ENCODE results near the gene ANXA6. TPM values are rescaled to one million over a fixed set of nuclear protein-coding genes. Genes with fewer than 3 reads are reported as not detected.

Gene ANXA6
- total and polyA plus RNA-seq, 10 of the 15 experiments (the other 5 are each of a cell fraction or from before 2014, with no cell fraction given) = 44.0 to 571 (median 465) TPM

DNA sequence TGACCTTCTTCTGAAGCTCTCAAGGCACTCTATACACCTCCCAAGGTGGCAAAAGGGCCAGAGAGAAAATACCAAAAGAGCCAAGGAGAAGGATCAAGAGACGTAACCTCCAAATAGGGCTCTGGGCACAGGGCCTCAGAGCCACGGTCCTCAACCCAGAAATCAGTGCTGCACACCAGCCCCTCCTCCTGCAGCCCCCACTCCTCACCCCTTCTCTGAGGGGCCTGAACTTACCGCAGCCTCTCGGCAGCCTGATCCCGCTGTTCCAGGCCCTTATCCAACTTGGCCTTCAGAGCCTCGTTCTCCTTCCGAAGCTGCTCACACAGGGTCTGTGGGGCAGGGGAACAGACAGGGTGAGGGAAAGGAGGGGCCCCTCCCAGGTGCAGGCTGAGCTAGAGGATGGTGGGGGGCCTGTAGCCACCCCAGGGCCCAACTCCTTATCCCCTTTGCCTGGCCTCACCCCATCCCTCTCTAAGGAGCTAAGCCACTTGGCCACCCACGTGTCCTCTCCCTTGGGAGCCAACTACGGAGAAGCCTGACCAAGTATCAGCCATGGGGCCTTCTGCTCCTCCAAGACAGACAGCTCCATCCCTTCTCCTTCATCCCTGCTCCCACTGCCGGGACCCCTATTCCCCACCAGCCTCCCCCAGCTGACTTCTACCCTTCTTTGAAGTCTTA is 105.5 kb downstream of the ANXA6 start (continued):
- TF ChIP-seq, protein P1, sequence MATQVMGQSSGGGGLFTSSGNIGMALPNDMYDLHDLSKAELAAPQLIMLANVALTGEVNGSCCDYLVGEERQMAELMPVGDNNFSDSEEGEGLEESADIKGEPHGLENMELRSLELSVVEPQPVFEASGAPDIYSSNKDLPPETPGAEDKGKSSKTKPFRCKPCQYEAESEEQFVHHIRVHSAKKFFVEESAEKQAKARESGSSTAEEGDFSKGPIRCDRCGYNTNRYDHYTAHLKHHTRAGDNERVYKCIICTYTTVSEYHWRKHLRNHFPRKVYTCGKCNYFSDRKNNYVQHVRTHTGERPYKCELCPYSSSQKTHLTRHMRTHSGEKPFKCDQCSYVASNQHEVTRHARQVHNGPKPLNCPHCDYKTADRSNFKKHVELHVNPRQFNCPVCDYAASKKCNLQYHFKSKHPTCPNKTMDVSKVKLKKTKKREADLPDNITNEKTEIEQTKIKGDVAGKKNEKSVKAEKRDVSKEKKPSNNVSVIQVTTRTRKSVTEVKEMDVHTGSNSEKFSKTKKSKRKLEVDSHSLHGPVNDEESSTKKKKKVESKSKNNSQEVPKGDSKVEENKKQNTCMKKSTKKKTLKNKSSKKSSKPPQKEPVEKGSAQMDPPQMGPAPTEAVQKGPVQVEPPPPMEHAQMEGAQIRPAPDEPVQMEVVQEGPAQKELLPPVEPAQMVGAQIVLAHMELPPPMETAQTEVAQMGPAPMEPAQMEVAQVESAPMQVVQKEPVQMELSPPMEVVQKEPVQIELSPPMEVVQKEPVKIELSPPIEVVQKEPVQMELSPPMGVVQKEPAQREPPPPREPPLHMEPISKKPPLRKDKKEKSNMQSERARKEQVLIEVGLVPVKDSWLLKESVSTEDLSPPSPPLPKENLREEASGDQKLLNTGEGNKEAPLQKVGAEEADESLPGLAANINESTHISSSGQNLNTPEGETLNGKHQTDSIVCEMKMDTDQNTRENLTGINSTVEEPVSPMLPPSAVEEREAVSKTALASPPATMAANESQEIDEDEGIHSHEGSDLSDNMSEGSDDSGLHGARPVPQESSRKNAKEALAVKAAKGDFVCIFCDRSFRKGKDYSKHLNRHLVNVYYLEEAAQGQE (IDR thresholded peaks at IDR 0.05; ENCODE audit: low read depth, low read length) = no peak
- TF ChIP-seq, protein P2, sequence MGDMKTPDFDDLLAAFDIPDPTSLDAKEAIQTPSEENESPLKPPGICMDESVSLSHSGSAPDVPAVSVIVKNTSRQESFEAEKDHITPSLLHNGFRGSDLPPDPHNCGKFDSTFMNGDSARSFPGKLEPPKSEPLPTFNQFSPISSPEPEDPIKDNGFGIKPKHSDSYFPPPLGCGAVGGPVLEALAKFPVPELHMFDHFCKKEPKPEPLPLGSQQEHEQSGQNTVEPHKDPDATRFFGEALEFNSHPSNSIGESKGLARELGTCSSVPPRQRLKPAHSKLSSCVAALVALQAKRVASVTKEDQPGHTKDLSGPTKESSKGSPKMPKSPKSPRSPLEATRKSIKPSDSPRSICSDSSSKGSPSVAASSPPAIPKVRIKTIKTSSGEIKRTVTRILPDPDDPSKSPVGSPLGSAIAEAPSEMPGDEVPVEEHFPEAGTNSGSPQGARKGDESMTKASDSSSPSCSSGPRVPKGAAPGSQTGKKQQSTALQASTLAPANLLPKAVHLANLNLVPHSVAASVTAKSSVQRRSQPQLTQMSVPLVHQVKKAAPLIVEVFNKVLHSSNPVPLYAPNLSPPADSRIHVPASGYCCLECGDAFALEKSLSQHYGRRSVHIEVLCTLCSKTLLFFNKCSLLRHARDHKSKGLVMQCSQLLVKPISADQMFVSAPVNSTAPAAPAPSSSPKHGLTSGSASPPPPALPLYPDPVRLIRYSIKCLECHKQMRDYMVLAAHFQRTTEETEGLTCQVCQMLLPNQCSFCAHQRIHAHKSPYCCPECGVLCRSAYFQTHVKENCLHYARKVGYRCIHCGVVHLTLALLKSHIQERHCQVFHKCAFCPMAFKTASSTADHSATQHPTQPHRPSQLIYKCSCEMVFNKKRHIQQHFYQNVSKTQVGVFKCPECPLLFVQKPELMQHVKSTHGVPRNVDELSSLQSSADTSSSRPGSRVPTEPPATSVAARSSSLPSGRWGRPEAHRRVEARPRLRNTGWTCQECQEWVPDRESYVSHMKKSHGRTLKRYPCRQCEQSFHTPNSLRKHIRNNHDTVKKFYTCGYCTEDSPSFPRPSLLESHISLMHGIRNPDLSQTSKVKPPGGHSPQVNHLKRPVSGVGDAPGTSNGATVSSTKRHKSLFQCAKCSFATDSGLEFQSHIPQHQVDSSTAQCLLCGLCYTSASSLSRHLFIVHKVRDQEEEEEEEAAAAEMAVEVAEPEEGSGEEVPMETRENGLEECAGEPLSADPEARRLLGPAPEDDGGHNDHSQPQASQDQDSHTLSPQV (IDR thresholded peaks at IDR 0.05) = no peak
